Measurements from ENCODE around the gene SORBS1. TPM values are rescaled to one million over a fixed set of nuclear protein-coding genes. Genes with fewer than 3 reads are reported as not detected.

The SORBS1 gene
- total and polyA plus RNA-seq, 9 of the 15 experiments (the other 6 are each of a cell fraction or from before 2014, with no cell fraction given) = 2.0 to 13.3 (median 6.5) TPM

GRCh38 chr10:95308389-95309302, 252.5 kb downstream of the SORBS1 start:
- Histone ChIP-seq H3K79me2 (ENCODE audit: control insufficient read depth, insufficient read depth, low read length) (no peaks in the 10 kb centered on the region), H4K20me1 (replicated peaks; ENCODE audit: control insufficient read depth, insufficient read depth, low read length) (no peaks in the 10 kb centered on the region), H3K27ac (ENCODE audit: extremely low read depth, low read depth, low read length) (peak overlapping the region; percentile 68; the same call in 2 of the 3 replicates), H3K27me3 (ENCODE audit: control insufficient read depth in 2 of 2, insufficient read depth in 2 of 2, low read length in 2 of 2) (no peaks in the 10 kb centered on the region), H3K9ac (ENCODE audit: insufficient read depth in 1 of 2, low read depth in 2 of 2, low read length in 2 of 2) (no peak overlapping the region), H3K36me3 (ENCODE audit: control insufficient read depth, insufficient read depth, low read length) (no peaks in the 10 kb centered on the region), H3K4me3 (no peak overlapping the region), H3K9me1 (ENCODE audit: control insufficient read depth, insufficient read depth, low read length) (no peaks in the 10 kb centered on the region), H3K4me1 (replicated peaks in 1 of 2; ENCODE audit: control insufficient read depth in 2 of 2, insufficient read depth in 2 of 2, low read length in 2 of 2) (peaks cover 16 to 60% of the 10 kb centered on the region in 2 experiments), H2AFZ (ENCODE audit: low read depth, low read length) (peak overlapping the region; percentile 54; the same call in 1 of the 2 replicates), H3K9me3 (replicated peaks; ENCODE audit: control insufficient read depth, insufficient read depth, low read depth, low read length) (no peaks in the 10 kb centered on the region), H3K4me2 (ENCODE audit: insufficient read depth, low read length) (peak overlapping the region; percentile 54)
- POLR2A ChIA-PET = interaction anchor here (0.6 to 1.0 kb wide), 2 partner anchors 14 to 19 kb away, joined by 3 to 4 read pairs; no protein-coding TSS in a partner anchor
- CTCF ChIA-PET (ENCODE audit: low intra/inter-chr PET ratio) = no interaction called here
- ATAC-seq (peak; percentile 72), DNase-seq (ENCODE audit: extremely low read depth in 1 of 4, low spot score in 3 of 4) (peak in 2 of 4 experiments; percentile 51 to 80), FAIRE-seq (peak; percentile 91)
- 4% methylated on average over 5 of the region's 8 CpGs for WGBS (ENCODE audit: insufficient coverage, low coverage, missing lambda C conversion rate)
- in situ Hi-C loops (cut with MboI) = no loop called here
- intact Hi-C loops (cut with micrococcal nuclease) = no loop called here
- BruUV-seq (replicated peaks) = no TSS peak
- TF ChIP-seq, protein P1, sequence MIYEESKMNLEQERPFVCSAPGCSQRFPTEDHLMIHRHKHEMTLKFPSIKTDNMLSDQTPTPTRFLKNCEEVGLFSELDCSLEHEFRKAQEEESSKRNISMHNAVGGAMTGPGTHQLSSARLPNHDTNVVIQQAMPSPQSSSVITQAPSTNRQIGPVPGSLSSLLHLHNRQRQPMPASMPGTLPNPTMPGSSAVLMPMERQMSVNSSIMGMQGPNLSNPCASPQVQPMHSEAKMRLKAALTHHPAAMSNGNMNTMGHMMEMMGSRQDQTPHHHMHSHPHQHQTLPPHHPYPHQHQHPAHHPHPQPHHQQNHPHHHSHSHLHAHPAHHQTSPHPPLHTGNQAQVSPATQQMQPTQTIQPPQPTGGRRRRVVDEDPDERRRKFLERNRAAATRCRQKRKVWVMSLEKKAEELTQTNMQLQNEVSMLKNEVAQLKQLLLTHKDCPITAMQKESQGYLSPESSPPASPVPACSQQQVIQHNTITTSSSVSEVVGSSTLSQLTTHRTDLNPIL (CRISPR knock-in tag; IDR thresholded peaks at IDR 0.05) = no peak
- TF ChIP-seq ZBTB7A (IDR thresholded peaks at IDR 0.05; ENCODE audit: borderline replicate concordance, control insufficient read depth, low read depth, low read length) (no peak), TSHZ1 (CRISPR knock-in tag; IDR thresholded peaks at IDR 0.05) (no peak), ZNF512 (tag; IDR thresholded peaks at IDR 0.05) (no peak), ZNF165 (CRISPR knock-in tag; IDR thresholded peaks at IDR 0.05; ENCODE audit: borderline replicate concordance) (no peak), ZNF79 (CRISPR knock-in tag; IDR thresholded peaks at IDR 0.05; ENCODE audit: low read depth) (no peak), ELF2 (CRISPR knock-in tag; IDR thresholded peaks at IDR 0.05) (no peak), SMARCC2 (IDR thresholded peaks at IDR 0.05; ENCODE audit: low read depth) (peak; percentile 49; the same call in 1 of the 2 replicates), FOSL1 (tag; conservative IDR thresholded peaks at IDR 0.05) (peak; percentile 91)
- TF ChIP-seq, protein P2, sequence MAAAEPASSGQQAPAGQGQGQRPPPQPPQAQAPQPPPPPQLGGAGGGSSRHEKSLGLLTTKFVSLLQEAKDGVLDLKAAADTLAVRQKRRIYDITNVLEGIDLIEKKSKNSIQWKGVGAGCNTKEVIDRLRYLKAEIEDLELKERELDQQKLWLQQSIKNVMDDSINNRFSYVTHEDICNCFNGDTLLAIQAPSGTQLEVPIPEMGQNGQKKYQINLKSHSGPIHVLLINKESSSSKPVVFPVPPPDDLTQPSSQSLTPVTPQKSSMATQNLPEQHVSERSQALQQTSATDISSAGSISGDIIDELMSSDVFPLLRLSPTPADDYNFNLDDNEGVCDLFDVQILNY (CRISPR knock-in tag; IDR thresholded peaks at IDR 0.05) = no peak
- TF ChIP-seq, protein P3, sequence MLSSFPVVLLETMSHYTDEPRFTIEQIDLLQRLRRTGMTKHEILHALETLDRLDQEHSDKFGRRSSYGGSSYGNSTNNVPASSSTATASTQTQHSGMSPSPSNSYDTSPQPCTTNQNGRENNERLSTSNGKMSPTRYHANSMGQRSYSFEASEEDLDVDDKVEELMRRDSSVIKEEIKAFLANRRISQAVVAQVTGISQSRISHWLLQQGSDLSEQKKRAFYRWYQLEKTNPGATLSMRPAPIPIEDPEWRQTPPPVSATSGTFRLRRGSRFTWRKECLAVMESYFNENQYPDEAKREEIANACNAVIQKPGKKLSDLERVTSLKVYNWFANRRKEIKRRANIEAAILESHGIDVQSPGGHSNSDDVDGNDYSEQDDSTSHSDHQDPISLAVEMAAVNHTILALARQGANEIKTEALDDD (IDR thresholded peaks at IDR 0.05) = peak; percentile 96
